ENCODE data around the gene SETD6. TPM values are rescaled to one million over a fixed set of nuclear protein-coding genes. Genes with fewer than 3 reads are reported as not detected.

The SETD6 gene
- total RNA-seq, 1 experiment from 2014 or later = 2.9 TPM

- no peak overlapping the region for H2AFZ ChIP-seq (ENCODE audit: low read length)
- H3K9me3 ChIP-seq (ENCODE audit: low read length) = no peaks in the 10 kb centered on the region
- no peak for DNase-seq
- H4K20me1 ChIP-seq (ENCODE audit: insufficient read depth, low read depth, low read length) = peaks cover 36% of the 10 kb centered on the region
- H3K4me3 ChIP-seq (ENCODE audit: low read length) = no peak overlapping the region
- H3K36me3 ChIP-seq (ENCODE audit: insufficient read depth, low read length) = no peaks in the 10 kb centered on the region; the same call in 1 of the 2 replicates
- no peak overlapping the region for H3K9ac ChIP-seq (ENCODE audit: low read length)
- peaks cover 49% of the 10 kb centered on the region for H3K4me1 ChIP-seq (ENCODE audit: low read length)
- H3K4me2 ChIP-seq (ENCODE audit: low read depth, low read length, poor library complexity, severe bottlenecking) = no peak overlapping the region
- no peak overlapping the region for H3K27ac ChIP-seq (ENCODE audit: low read length)
- no peaks in the 10 kb centered on the region for H3K27me3 ChIP-seq (ENCODE audit: low read length)
- H3K9me2 ChIP-seq (replicated peaks; ENCODE audit: insufficient read depth, low read length) = no peaks in the 10 kb centered on the region
- no peaks in the 10 kb centered on the region for H3K79me2 ChIP-seq (ENCODE audit: low read length)
Observed at GRCh38 chr16:58497935-58498334, 17.4 kb upstream of the SETD6 start.

- H3K4me2 ChIP-seq (ENCODE audit: low read depth, low read length, poor library complexity, severe bottlenecking) = no peak overlapping the region
- no peak overlapping the region for H2AFZ ChIP-seq (ENCODE audit: low read length)
- DNase-seq = no peak
- peaks cover 38% of the 10 kb centered on the region for H4K20me1 ChIP-seq (ENCODE audit: insufficient read depth, low read depth, low read length)
- peaks cover 54% of the 10 kb centered on the region for H3K4me1 ChIP-seq (ENCODE audit: low read length)
- no peaks in the 10 kb centered on the region for H3K79me2 ChIP-seq (ENCODE audit: low read length)
- H3K9ac ChIP-seq (ENCODE audit: low read length) = no peak overlapping the region
- no peak overlapping the region for H3K27ac ChIP-seq (ENCODE audit: low read length)
- H3K9me3 ChIP-seq (ENCODE audit: low read length) = no peaks in the 10 kb centered on the region
- H3K27me3 ChIP-seq (ENCODE audit: low read length) = no peaks in the 10 kb centered on the region
- no peak overlapping the region for H3K4me3 ChIP-seq (ENCODE audit: low read length)
- H3K9me2 ChIP-seq (replicated peaks; ENCODE audit: insufficient read depth, low read length) = no peaks in the 10 kb centered on the region
- no peaks in the 10 kb centered on the region; the same call in 1 of the 2 replicates for H3K36me3 ChIP-seq (ENCODE audit: insufficient read depth, low read length)
Observed at GRCh38 chr16:58498341-58499091, 16.8 kb upstream of the SETD6 start.

- no peak for DNase-seq
- H4K20me1 ChIP-seq (ENCODE audit: insufficient read depth, low read depth, low read length) = peaks cover 38% of the 10 kb centered on the region
- no peaks in the 10 kb centered on the region for H3K9me3 ChIP-seq (ENCODE audit: low read length)
- no peaks in the 10 kb centered on the region for H3K27me3 ChIP-seq (ENCODE audit: low read length)
- H3K4me3 ChIP-seq (ENCODE audit: low read length) = no peak overlapping the region
- H3K27ac ChIP-seq (ENCODE audit: low read length) = no peak overlapping the region
- H3K9me2 ChIP-seq (replicated peaks; ENCODE audit: insufficient read depth, low read length) = no peaks in the 10 kb centered on the region
- H3K4me1 ChIP-seq (ENCODE audit: low read length) = peaks cover 60% of the 10 kb centered on the region
- no peaks in the 10 kb centered on the region; the same call in 1 of the 2 replicates for H3K36me3 ChIP-seq (ENCODE audit: insufficient read depth, low read length)
- no peak overlapping the region for H3K9ac ChIP-seq (ENCODE audit: low read length)
- H3K79me2 ChIP-seq (ENCODE audit: low read length) = no peaks in the 10 kb centered on the region
- no peak overlapping the region for H2AFZ ChIP-seq (ENCODE audit: low read length)
- H3K4me2 ChIP-seq (ENCODE audit: low read depth, low read length, poor library complexity, severe bottlenecking) = no peak overlapping the region
Observed at GRCh38 chr16:58499092-58499511, 16.2 kb upstream of the SETD6 start.

- Histone ChIP-seq H3K4me2 (ENCODE audit: low read depth, low read length, poor library complexity, severe bottlenecking) (peak within 1 kb of the TSS; percentile 53), H3K4me3 (ENCODE audit: low read length) (peak within 1 kb of the TSS; percentile 59), H4K20me1 (ENCODE audit: insufficient read depth, low read depth, low read length) (peaks cover 33% of the 10 kb centered on the region), H3K9ac (ENCODE audit: low read length) (peak within 1 kb of the TSS; percentile 61), H3K9me3 (ENCODE audit: low read length) (no peaks in the 10 kb centered on the region), H3K36me3 (ENCODE audit: insufficient read depth, low read length) (no peaks in the 10 kb centered on the region; the same call in 1 of the 2 replicates), H3K27ac (ENCODE audit: low read length) (no peak within 1 kb of the TSS), H2AFZ (ENCODE audit: low read length) (no peak within 1 kb of the TSS), H3K4me1 (ENCODE audit: low read length) (peaks cover 67% of the 10 kb centered on the region), H3K27me3 (ENCODE audit: low read length) (no peaks in the 10 kb centered on the region), H3K79me2 (ENCODE audit: low read length) (no peaks in the 10 kb centered on the region), H3K9me2 (replicated peaks; ENCODE audit: insufficient read depth, low read length) (no peaks in the 10 kb centered on the region)
- DNase-seq = peak; percentile 95
Observed at GRCh38 chr16:58499615-58500351, 15.5 kb upstream of the SETD6 start, which contains the start of gene NDRG4. Gene NDRG4 (plus strand): TSS chr16:58500143. CDS start chr16:58500249, 106 bp downstream.

GRCh38 chr16:58500430-58501241 lies 14.7 kb upstream of the SETD6 start:
- Histone ChIP-seq H3K27me3 (ENCODE audit: low read length) (no peaks in the 10 kb centered on the region), H3K4me2 (ENCODE audit: low read depth, low read length, poor library complexity, severe bottlenecking) (peak overlapping the region; percentile 53), H3K9ac (ENCODE audit: low read length) (peak overlapping the region; percentile 61), H2AFZ (ENCODE audit: low read length) (no peak overlapping the region), H3K4me3 (ENCODE audit: low read length) (peak overlapping the region; percentile 59), H4K20me1 (ENCODE audit: insufficient read depth, low read depth, low read length) (peaks cover 26% of the 10 kb centered on the region), H3K36me3 (ENCODE audit: insufficient read depth, low read length) (no peaks in the 10 kb centered on the region; the same call in 1 of the 2 replicates), H3K79me2 (ENCODE audit: low read length) (no peaks in the 10 kb centered on the region), H3K9me3 (ENCODE audit: low read length) (no peaks in the 10 kb centered on the region), H3K27ac (ENCODE audit: low read length) (no peak overlapping the region), H3K9me2 (replicated peaks; ENCODE audit: insufficient read depth, low read length) (no peaks in the 10 kb centered on the region), H3K4me1 (ENCODE audit: low read length) (peaks cover 59% of the 10 kb centered on the region)
- DNase-seq = no peak

- peak; percentile 85 for DNase-seq
- Histone ChIP-seq H4K20me1 (ENCODE audit: insufficient read depth, low read depth, low read length) (peaks cover 26% of the 10 kb centered on the region), H3K4me3 (ENCODE audit: low read length) (peak overlapping the region; percentile 59), H3K79me2 (ENCODE audit: low read length) (no peaks in the 10 kb centered on the region), H3K36me3 (ENCODE audit: insufficient read depth, low read length) (no peaks in the 10 kb centered on the region; the same call in 1 of the 2 replicates), H3K9me3 (ENCODE audit: low read length) (no peaks in the 10 kb centered on the region), H3K4me1 (ENCODE audit: low read length) (peaks cover 52% of the 10 kb centered on the region), H3K4me2 (ENCODE audit: low read depth, low read length, poor library complexity, severe bottlenecking) (peak overlapping the region; percentile 53), H3K9me2 (replicated peaks; ENCODE audit: insufficient read depth, low read length) (no peaks in the 10 kb centered on the region), H2AFZ (ENCODE audit: low read length) (no peak overlapping the region), H3K27me3 (ENCODE audit: low read length) (no peaks in the 10 kb centered on the region), H3K9ac (ENCODE audit: low read length) (peak overlapping the region; percentile 61), H3K27ac (ENCODE audit: low read length) (peak overlapping the region; percentile 70)
Observed at GRCh38 chr16:58501242-58502131, 13.8 kb upstream of the SETD6 start.

- Histone ChIP-seq H3K9me2 (replicated peaks; ENCODE audit: insufficient read depth, low read length) (no peaks in the 10 kb centered on the region), H3K9me3 (ENCODE audit: low read length) (no peaks in the 10 kb centered on the region), H3K27ac (ENCODE audit: low read length) (peak overlapping the region; percentile 70), H3K4me1 (ENCODE audit: low read length) (peaks cover 56% of the 10 kb centered on the region), H3K9ac (ENCODE audit: low read length) (peak overlapping the region; percentile 34), H2AFZ (ENCODE audit: low read length) (no peak overlapping the region), H4K20me1 (ENCODE audit: insufficient read depth, low read depth, low read length) (peaks cover 26% of the 10 kb centered on the region), H3K79me2 (ENCODE audit: low read length) (no peaks in the 10 kb centered on the region), H3K4me2 (ENCODE audit: low read depth, low read length, poor library complexity, severe bottlenecking) (peak overlapping the region; percentile 53), H3K36me3 (ENCODE audit: insufficient read depth, low read length) (no peaks in the 10 kb centered on the region; the same call in 1 of the 2 replicates), H3K4me3 (ENCODE audit: low read length) (peak overlapping the region; percentile 14; the same call in 1 of the 2 replicates), H3K27me3 (ENCODE audit: low read length) (no peaks in the 10 kb centered on the region)
- no peak for DNase-seq
Observed at GRCh38 chr16:58502217-58502921, 12.9 kb upstream of the SETD6 start.

Measured in Karpas-422 (cell line).